Astrocyte of the cerebellum (primary cell): ENCODE measurements around the gene PPFIA1.

ENCODE experiments used
- DNase-seq: peaks from one replicate; pipeline ENCODE4 v3.0.0-alpha.2; 2011; ENCODE audit warnings: low read depth
- H3K4me3 ChIP-seq: 2 replicates; pipeline ENCODE4 v1.5.1; 2011; ENCODE audit warnings: mild to moderate bottlenecking, low read depth, low read length, moderate library complexity
- CTCF ChIP-seq: IDR thresholded peaks from 2 replicates; pipeline ENCODE4 v1.5.1; 2012; ENCODE audit warnings: low read length, low read depth, moderate library complexity, mild to moderate bottlenecking; ENCODE audit errors: missing control alignments
- in situ Hi-C: cut with HindIII; loops from 2 replicates; pipeline ENCODE4 v1.10.0; 2017; ENCODE audit warnings: low sequenced_read_pairs

PPFIA1 gene

DNA sequence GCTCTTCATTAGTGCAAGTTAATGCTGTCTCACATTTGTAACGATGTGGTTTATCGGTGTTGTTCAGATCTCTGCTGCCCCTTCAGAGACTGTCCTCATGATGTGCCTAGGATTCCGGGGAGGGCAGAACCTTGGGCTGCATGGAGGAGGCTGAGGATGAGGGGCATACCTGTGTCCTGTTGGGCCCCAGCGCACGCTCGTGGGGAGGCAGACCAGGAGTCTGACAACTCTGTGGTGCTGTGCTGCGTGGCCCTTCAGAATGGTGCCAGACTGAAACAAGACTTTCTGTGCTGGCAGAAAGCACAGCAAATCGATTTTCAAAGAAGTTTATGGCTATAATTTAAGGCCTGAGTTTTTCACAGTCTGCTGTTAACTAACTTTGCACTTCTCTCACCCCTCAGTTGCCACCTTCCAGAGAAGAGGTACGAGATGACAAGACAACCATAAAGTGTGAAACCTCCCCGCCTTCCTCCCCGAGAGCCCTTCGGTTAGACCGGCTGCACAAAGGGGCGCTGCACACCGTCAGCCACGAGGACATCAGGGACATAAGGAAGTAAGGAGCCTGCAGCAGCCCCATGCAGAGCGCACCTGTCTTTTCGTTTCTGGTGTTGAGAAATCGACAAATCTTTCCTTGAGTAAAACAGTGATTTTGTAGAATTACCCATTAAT, 83.5 kb downstream of the PPFIA1 start:
- no peak for DNase-seq
- no peak for TF ChIP-seq CTCF
- in situ Hi-C loops = no loop called here

DNA sequence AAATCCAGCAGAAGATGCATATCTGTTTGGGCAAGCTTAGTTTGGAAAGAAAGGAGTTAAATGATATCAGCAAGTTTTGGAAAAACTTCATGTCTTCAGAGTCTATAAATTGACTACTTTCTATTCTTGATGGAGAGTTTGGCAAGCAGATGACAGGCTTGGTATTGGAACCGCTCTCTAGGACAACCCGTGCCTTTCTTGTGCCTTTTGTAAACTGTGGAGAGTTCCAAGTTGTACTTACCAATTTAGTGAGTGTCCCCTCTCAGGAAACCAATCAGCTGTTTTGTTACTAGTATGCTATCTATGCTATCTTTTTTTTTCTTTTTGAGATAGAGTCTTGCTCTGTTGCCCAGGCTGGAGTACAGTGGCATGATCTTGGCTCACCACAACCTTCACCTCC, 84.1 kb downstream of the PPFIA1 start:
- in situ Hi-C loops = no loop called here
- H3K4me3 ChIP-seq = no peak overlapping the region
- DNase-seq = no peak
- TF ChIP-seq CTCF = no peak

More for the DNA sequence above, 83.5 kb downstream of the PPFIA1 start:
- H3K4me3 ChIP-seq = no peak overlapping the region

- H3K4me3 ChIP-seq = no peak overlapping the region
- TF ChIP-seq CTCF = no peak
- DNase-seq = no peak
- in situ Hi-C loops = no loop called here
Observed at GRCh38 chr11:70358753-70359152, 88.3 kb downstream of the PPFIA1 start.

GRCh38 chr11:70359451-70360205, 89.1 kb downstream of the PPFIA1 start:
- no peak for TF ChIP-seq CTCF
- DNase-seq = no peak
- in situ Hi-C loops = no loop called here
- no peak overlapping the region for H3K4me3 ChIP-seq

DNA sequence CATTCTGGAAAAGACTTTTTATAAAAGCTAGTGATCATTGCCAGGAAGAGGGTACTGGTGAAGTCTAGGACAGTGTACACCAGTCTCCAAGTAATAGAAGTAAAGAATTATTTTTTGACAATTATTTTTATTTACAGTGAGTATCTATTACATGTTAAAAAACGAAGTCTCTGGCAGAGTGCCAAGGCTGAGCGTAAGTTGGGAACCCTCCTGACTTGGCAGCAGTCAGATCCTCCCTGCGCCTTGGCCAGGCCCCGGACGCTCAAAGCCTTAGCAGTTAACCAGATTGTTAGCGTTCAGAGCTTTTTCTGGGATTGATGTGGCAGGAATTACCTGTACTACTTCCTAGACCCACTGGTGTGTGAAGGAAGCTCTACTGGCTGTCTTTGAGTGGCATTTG, 89.7 kb downstream of the PPFIA1 start:
- H3K4me3 ChIP-seq = no peak overlapping the region
- DNase-seq = no peak
- in situ Hi-C loops = no loop called here
- TF ChIP-seq CTCF = no peak

GRCh38 chr11:70364178-70364577, 93.7 kb downstream of the PPFIA1 start:
- H3K4me3 ChIP-seq = no peak overlapping the region
- no peak for DNase-seq
- no peak for TF ChIP-seq CTCF
- in situ Hi-C loops = no loop called here
